ENCODE results near the gene NEURL1B.
A peak's percentile ranks its signal among the peaks of the same experiment; 100 is the strongest.
"Not testable (repeated sequence)": the region's sequence is repeated elsewhere in the genome, so short reads cannot be mapped to it uniquely, and the experiment has no call there.

The NEURL1B gene

DNA sequence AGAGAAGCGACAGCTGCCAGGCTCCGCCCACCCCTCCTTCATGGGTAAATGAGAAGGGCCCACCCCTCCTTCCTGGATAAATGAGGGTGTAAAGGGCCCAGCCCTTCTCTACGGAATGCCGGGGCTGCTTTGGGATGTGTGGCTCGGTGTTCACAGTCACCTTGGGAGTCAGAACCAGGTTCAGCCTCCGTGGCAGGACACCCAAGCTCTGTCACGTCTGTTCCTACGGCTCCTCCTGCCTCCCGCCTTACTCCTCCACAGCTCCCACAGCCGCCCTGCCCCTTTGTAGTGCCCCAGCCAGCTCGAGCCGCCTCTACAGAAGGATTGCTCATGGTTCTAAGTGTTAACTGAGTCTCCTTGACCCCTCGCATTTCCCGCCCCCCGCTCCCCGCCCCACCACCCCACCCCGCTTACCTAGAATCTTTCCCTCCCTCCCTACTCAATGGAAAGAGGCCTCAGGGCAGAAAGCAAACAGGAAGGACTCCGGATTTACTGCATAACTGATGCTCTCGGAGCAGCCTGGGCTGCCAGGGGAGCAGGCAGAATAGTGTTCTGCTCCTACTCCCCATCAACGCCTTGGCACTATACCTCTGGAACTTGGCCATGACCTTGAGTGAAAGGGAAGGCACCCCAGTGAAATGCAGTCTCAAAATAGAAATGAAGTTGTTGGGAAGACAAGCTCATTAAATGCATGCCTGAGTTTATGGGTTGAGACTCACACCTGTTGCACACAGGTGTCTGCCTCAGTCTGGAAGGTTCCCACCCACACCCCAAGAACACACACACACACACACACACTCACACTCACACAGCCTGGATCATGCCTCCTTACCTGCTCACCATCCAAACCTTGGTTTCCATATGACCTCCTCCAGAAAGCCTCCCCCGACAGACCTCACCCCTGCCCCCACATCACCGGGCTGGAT, 59.6 kb downstream of the NEURL1B start:
- no peak for DNase-seq

DNA sequence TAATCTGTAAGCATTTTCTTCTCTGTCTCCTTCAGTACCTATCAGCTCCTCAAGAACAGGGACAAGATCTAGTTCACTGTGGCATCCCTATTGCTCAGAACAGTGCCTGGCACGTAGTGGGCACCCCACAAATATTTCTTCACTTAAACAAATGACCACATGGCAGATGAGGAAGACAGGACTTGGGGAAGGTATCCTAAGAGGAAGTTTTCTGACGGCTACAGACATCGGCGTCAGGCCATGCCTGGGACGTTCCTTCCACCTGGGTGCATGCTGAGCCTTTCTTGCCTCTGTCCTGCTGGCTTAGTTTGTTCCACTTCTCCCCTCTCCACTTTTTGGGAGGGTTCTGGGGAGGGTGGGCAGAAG, 60.2 kb downstream of the NEURL1B start:
- DNase-seq: no peak

DNA sequence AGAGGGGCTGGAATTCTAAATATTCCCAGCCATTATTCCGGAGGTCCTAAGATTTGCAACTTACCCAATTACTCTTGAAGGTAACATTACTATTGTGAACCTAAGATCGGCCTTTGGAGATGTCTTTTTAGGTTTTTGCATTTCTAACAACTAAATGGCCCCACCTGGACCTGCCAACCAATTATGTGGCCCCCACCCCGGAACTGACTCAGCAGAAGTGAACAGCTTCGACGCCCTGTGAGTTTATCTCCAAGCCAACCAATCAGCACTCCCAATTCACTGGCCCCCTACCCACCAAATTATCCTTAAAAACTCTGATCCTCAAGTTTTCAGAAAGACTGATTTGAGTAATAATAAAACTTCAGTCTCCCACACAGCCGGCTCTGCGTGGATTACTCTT, 62.9 kb downstream of the NEURL1B start:
- DNase-seq: no peak

DNA sequence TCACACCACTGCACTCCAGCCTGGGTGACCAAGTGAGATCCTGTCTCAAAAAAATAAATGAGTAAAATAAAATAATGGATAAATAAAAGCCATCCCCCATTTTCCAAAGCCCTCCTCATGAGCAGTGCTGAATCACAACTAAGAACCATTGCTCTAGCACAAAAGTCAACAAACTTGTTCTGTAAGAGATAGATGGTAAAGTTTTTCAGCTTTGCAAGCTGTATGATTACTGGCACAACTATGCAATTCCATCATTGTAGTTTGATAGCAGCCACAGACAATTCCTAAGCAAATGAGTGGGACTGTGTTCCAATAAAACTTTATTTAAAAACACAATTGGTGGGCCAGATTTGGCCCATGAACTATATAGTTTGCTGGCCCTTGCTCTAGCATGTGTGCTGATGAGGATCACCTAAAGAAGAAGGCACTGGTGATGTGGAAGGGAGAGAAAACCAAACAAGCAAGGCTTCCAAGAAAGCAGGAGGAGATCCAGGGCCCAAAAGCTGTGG, 64.6 kb downstream of the NEURL1B start:
- DNase-seq: no peak

DNA sequence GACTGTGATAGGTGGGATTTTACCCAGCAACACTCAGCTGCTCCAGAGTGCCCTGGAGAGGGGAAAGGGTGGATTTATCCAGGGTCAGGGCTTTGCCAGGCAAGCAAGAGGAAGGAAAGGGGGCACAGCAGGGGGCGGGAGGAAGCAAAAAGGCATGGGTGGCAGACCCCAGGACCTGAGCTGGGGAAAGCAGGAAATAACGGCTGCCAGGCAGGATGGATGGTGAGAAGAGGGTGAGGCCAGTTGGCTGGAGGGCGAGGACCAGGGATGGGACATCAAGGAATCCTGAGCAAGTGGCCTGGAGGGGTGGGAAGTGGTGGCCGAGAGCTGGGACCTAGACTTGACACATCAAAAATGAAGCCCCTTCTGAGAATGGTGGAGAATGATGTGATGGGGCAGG, 65.7 kb downstream of the NEURL1B start:
- no peak for DNase-seq

DNA sequence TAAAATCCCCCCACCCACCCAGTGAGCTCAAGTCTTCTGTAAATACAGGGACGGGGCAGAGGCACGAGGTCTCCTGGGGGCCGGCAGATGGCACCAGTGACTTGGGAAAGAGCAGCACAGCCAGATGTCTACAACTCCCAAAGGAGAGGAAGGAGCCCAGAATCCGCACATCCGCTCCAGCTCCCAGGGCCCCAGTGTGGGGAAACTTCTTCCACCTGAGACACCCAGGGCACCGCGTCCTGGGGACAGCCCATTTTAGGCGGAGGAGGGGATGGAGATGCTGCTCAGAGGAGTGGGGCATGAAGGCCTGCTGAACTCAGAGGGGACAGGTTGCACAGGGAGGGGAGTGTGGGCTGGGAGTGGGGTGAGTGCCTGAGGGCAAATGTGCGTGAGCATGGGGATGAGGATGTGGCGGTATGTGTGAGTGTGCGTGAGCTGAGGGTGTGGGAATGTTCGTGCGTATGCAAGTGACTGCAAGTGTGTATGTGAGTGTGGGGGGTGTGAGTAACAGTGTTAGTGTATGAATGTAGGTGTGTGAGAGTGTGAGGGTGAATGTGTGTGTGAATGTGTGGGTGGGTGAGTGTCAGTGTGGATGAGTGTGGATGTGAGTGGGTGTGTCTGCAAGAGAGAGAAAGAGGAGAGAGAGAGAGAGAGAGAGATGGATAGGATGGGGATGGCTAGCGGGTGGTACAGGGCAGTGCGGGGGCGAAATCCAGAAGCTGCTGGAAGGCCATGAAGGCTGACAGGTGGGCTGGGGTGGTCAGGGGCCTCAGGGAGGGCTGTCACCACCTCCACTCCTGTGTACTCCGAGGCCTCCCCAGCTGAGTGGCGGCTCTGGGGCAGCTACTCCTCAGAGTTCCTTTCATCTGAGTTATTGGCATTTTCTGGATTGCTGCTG, 66.5 kb downstream of the NEURL1B start:
- no peak for DNase-seq

DNA sequence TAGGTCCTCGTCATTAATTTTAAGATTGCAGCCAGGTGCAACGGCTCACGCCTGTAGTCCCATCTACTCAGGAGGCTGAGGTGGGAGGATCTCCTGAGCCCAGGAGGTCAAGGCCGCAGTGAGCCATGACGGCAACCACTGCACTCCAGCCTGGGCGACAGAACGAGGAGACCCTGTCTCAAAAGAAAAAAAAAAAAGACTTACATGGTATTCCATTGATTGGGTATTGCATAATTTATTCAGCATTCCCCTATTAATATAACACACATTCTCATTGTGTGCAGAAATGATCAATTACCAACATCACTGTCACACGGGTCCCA, 67.1 kb downstream of the NEURL1B start:
- DNase-seq: no peak

DNA sequence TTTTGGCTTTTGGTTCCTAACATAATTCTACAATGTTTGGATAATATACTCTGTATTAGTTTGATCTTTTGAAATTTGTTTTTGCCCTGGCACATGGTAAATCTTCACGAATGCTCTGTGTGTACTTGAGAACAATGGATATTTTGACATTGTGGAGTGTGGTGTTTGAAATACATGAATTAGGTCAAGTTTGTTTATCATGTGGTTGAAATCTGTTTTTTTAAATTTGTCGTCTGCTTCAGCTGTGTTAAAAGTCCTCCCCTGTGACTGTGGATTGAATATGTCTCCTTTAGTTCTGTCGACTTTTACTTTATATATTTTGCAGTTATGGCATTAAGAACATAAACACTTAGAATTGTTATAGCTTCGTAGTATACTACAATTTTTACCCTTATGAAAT, 69.6 kb downstream of the NEURL1B start:
- DNase-seq: no peak

DNA sequence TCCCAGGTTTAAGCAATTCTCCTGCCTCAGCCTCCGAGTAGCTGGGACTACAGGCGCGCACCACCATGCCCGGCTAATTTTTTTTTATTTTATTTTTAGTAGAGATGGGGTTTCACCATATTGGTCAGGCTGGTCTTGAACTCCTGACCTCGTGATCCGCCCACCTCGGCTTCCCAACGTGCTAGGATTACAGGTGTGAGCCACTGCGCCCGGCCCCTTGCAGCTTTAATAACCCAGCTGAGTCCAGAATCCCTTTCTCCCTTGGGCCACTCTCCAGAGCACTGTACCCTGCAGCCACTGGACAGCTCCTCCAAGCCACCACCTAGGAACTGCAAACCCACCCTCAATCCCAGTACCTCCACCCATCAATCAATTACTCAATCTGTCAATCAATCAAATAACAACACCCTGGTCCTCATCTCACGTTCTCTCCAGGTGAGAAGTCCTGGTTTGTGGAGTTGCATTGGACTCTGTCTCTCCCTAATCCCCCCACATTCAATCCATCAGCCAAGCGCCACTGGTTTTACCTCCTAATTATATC, 70.3 kb downstream of the NEURL1B start:
- not testable (repeated sequence) for DNase-seq

DNA sequence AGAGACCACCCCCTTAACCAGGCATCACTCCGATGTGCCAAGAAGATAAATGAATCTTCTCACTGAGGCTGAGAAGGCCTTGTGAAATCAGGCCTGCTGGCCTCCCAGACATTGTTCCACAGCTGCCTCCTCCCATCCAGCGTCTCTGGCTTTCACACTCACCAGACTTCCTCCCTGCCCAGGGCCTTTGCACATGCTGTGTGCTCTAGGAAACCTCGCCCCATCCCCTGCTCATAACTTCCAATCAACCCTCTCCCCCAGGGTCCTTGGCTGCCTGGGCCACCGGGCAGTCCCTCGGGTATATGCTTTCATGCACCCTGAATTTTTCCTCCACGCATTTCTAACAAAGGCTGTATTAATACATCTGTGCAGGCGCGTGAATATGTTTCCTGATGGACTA, 71.5 kb downstream of the NEURL1B start:
- no peak for DNase-seq

DNA sequence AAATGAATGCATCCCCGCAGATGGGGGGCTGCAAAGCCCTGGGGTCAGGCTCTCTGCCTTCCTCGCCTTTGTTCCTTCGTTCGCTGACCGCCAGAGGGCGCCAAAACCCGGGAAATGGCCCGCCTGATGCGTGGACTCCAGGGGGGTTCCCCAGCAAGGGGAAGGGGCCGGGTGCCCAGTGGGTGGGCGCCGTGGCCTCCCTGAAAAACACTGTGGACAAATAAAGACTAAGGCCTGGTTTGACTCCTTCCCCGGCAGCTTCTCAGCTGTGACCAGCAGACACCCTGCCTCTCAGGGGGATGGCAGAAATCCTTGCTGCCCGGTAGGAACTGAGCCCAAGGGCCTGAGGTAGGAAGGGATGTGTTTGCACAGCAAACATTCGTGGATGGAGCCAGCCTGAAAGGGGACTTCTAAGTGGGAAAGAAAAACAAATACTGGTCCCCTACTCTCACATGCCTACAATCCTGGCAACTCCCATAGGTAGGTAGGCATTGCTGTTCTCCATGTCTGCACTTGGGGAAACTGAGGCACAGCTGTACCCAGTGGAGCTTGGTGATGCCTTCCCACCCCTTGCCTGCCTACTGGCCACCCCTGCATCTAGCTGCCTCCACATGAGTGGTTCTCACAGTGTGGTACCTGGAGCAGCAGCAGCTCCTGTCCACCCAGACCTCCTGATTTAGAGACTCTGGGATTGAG, 72.2 kb downstream of the NEURL1B start:
- peak; percentile 73 for DNase-seq

DNA sequence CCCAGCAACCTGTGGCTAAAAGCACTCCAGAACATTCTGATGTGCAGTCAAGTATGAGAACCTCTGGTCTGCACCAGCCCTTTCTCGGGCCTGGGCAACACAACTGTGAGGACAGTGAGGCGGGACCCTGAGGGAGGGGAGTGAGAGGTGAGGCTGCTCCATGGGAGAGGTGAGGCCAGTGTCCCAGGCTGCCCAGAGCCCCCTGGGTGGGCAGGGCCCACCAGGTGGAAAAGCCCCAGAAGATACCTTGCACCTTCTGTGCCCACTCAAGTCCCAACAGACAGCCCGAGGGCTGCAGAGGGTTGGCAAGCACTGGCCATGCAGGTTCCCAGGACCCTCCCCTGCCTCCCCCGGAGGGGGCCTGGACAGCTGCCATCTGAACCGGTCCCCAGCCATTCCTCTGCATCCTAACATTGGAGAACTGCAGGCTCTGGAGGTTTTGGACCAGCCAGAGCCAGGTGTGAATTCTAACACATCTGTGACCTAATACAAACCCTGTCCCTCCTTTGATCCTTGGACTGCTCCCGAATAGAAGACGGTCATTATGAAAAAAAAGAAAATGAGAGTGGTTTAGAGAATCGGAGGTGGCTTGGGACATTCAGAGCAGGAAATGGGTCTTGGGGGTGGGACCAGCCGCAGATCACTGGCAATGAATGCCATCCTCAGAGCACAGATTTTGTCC, 72.9 kb downstream of the NEURL1B start:
- DNase-seq: no peak

DNA sequence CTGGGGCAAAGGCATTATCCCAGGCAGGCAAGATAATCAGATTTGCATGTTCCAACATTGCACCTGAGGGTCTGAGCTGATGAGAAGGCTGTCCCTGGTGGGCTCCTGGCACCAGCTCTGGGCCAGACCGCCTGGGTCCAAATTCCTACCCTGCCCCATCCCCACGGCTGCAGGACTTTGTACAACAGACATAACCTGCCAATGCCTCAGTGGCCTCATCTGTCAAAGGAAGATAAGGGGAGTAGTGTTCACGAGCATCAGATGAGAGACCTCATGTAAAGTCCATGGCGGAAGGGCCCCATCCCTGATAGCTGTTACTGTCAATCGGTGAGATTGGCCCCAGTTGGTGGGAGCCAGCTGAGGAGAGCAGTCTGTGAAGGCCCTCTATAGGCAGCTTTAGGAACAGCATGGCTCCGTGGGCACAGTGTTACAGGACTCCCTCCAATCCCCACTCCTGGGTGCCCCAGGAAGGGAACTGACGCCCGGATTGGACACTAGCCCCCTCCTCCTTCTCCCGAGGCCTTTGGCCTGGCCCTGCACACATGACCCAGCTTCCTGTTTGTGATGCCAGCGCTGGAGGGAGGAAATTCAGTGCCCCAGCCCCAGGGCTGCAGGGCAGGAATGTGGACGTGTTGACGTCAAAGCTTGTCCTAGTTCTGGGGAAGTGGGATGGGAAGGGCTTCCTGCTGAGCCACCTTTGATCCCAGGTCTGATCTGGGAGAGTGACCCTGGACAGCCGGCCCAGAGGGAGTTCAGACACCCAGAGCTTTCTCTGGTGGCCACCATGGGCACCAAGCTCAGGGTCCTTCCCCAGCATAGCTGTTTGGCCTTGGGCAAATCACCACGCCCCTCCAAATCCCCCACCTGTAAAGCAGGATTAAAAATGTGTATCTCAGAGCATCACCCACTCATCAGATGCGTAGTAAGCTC, 73.7 kb downstream of the NEURL1B start:
- peak; percentile 76 for DNase-seq

DNA sequence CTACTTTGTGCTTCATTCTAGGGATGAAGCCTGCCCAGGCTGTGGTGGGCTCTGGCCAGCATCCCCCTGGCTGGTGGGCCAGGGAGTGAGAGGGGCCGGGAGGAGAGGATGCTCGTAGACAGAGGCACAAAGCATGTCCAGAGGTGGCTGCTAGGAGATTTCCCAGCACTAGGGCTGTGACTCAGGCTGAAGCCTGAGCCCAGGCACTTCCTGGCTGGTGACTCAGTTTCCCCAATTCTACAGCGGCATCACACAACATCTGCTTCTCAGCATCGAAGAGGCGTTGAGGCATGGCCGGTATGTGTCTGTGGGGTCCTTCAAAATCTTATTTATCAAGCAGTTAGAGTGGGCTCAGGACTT, 74.3 kb downstream of the NEURL1B start:
- DNase-seq: no peak

DNA sequence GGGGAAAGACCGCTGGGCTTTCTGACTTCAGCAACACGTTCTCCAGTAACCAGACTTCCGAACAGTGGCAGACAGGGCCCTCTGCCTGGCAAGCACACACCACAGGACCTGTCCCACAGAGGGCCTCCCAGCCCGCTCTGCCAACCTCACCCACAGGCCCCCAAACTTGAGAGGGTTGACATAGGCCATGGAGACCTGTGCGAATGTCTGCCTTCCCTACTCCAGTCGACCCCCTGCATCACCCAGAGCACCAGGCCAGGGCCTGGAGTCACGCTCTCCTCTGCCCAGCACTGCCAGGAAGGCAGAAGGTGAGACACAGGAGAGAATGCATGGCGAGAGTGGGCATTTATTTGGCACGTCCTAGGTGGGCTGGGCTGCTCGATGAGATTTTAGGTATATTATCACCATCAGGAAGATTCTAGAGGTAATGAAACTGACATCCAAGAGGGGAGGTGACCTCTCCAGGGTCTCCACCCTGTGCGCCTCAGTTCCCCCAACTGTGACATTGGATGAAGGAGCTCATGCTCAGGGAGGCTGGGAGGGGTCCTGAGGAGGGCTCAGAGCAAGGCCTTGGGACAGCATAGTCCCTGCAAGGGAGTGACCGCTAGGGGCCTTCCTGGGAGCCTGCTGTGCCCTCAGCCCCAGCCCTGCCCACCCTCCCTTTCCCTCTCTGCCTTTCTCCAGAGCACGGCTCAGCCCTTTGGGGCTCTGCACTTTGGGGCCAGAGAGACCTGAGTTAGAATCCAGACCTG, 75.0 kb downstream of the NEURL1B start:
- no peak for DNase-seq

DNA sequence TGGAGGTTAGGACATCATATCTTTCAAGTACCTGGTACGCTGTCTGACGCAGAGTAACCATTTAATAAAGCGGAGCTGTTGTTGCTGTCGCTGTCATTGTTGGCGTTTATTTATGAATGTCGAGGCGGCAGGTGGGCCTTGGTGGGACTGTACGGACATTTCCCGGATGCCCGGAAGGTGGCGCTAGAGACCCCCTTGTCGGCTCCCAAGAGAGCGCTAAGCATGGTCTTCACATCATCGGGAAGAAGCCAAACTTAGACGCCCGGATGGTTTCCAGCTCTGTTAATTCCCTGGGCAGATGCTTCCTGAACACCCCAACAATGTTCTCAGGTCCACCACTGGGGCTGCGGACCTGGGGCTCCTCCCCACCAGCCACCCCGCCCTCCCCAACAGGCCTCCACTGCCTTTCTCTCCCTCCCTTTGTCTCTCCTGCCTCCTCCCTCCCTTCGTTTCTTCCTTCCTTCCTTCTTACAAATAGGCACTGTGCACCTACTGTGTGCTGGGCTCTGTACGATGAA, 75.8 kb downstream of the NEURL1B start:
- DNase-seq: peak; percentile 87

DNA sequence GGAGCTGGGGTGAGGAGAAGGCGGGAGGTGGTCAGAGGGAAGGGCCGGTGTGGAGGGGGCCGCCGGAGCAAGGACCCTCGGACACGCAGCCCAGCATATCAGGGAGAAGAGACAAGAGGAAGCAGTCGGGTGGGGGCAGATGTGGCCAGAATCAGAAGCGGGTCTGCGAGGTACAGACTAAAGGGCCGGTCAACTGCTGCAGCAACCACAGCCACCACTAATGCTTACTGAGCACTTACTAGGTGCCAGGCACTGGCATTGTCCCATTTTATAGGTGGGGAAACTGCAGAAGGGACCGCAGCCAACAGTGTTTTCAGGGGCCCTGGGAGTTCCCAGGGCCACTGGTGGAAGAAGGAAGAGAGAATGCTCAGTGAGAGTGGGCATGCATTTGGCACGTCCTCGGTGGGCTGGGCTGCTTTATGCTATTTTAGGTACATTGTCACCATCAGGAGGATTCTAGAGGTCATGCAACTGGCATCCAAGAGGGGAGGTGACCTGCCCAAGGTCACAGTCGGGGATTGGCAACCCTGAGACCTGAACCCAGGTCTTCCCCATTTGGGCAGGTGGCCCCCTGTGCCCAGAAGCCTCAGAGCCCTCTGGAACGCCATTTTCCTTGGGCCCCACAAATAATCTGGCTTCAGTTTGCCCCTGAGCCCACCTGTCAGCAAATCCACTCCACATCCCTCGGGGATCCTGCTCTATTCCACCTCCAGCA, 76.6 kb downstream of the NEURL1B start:
- no peak for DNase-seq

DNA sequence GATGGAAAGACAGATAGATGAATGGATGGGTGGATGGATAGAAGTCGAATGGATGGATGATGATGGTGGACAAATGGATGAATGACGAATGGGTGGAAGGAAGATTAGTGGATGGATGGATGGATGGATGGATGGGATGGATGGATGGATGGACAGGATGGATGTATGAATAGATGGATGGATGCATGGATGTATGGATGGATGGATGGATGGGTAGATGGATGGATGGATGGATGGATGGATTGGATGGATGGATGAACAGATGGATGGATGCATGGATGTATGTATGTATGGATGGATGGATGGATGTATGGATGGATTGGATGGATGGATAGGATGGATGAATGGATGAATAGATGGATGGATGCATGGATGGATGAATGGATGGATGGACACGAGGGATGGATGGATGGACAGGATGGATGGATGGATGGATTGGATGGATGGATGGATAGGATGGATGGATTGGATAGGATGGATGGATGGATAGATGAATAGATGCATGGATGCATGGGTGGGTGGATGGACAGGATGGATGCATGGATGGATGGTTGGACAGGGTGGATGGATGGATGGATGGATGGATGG, 77.6 kb downstream of the NEURL1B start:
- no peak for DNase-seq

DNA sequence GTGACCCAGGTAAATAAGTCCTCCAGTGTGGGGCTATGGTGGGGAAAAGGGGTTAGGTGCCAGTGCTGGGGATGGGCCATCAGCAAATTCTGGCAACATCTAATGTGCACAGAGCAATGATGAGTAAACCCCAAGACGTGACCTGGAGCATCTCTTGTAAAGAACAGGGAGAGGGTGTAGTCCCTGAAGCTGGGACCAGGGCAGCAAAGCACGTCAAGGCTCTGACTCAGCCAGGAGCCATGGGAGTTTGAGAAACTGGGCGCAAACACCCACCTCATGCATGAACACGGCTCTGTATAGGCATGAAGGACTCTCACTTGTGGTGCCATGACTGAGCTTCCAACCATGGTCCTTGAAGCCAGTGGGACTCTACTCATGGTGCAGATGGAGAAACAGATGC, 78.1 kb downstream of the NEURL1B start:
- DNase-seq: no peak

Measured in CD4-positive, alpha-beta T cell treated with Interleukin-17A for 1 hour (primary cell).